ENCODE measurements around the gene CDC42BPG. TPM values are rescaled to one million over a fixed set of nuclear protein-coding genes. Genes with fewer than 3 reads are reported as not detected.

CDC42BPG gene
- total RNA-seq, 1 experiment from 2014 or later: 3.7 TPM

DNA sequence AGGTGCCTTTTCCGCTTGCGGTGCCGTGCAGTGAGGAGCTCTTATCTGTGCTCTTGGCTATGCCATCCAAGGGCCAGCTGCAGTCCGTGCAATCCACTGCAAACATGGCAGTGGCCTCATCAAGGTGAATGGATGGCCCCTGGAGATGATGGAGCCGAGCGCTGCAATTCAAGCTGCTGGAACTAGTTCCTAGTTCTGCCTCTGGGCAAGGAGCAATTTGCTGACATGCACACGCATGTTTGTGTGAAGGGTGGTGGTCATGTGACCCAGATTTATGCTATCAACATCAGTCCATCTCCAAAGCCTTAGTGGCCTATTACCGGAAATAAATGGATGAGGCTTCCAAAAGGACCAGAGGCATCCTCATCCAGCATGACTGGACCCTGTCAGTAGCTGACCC lies 37.0 kb upstream of the CDC42BPG start:
- Mint-ChIP-seq H3K4me3 (ENCODE audit: unreplicated experiment) (no peak overlapping the region), H3K9me3 (ENCODE audit: unreplicated experiment) (no peaks in the 10 kb centered on the region), H3K36me3 (ENCODE audit: insufficient read depth, unreplicated experiment) (no peaks in the 10 kb centered on the region), H3K27me3 (ENCODE audit: insufficient read depth, unreplicated experiment) (no peaks in the 10 kb centered on the region), H3K4me1 (ENCODE audit: insufficient read depth, unreplicated experiment) (peaks cover 21% of the 10 kb centered on the region), H3K27ac (ENCODE audit: low read depth, unreplicated experiment) (no peak overlapping the region)
- no peak for DNase-seq (ENCODE audit: unreplicated experiment)
- no TSS peak for BruUV-seq (replicated peaks)
- ChIA-PET CTCF (interaction anchor here (0.6 to 19.1 kb wide), 3 partner anchors 13 to 96 kb away, joined by 3 to 286 read pairs (median 10); partner anchors contain the start of gene CDC42BPG), POLR2A (interaction anchor here (0.5 to 7.3 kb wide), 5 partner anchors 16 to 102 kb away, joined by 3 to 103 read pairs (median 4); partner anchors contain the start of gene MEN1)
- TF ChIP-seq, protein P1, sequence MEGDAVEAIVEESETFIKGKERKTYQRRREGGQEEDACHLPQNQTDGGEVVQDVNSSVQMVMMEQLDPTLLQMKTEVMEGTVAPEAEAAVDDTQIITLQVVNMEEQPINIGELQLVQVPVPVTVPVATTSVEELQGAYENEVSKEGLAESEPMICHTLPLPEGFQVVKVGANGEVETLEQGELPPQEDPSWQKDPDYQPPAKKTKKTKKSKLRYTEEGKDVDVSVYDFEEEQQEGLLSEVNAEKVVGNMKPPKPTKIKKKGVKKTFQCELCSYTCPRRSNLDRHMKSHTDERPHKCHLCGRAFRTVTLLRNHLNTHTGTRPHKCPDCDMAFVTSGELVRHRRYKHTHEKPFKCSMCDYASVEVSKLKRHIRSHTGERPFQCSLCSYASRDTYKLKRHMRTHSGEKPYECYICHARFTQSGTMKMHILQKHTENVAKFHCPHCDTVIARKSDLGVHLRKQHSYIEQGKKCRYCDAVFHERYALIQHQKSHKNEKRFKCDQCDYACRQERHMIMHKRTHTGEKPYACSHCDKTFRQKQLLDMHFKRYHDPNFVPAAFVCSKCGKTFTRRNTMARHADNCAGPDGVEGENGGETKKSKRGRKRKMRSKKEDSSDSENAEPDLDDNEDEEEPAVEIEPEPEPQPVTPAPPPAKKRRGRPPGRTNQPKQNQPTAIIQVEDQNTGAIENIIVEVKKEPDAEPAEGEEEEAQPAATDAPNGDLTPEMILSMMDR (IDR thresholded peaks at IDR 0.05; ENCODE audit: unreplicated experiment): no peak
- intact Hi-C loops (cut with micrococcal nuclease): no loop called here

DNA sequence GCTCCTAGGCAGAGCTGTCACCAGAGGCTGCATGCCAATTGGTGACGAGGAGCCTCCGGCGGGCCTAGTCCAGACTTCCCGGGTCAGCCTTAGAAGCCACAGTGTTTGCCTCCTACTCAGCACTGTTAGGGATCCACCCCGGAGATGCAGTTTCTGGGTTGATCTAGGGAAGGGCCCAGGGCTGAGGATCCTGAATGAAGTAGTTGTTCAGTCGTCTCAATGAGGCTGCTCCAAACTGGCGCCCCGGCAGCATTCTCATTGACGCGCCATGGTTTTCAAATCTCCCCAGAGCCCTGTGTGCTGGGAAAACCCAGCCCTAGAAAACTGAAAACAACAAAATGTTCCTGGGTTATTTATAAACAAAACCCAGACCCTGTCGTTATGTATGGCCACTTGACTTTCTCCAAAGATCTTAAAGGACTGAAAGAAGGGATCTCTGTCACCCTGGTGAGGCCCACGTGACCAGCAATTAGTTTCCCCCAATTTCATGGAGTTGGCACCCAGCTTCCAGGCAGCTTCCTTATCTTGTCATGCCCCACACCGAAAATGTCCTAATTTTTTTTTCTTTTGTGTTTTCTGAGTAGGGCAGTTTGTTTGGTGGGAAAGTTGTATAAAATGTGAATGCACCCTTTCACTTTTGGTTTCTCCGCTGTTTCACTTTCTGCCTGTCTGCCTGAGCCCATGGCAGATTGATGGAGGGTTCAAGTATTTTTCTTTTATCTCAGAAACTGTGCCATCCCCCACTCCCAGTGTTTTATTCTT lies 36.0 kb upstream of the CDC42BPG start:
- Mint-ChIP-seq H3K27ac (ENCODE audit: low read depth, unreplicated experiment) (no peak overlapping the region), H3K4me1 (ENCODE audit: insufficient read depth, unreplicated experiment) (peaks cover 22% of the 10 kb centered on the region), H3K27me3 (ENCODE audit: insufficient read depth, unreplicated experiment) (no peaks in the 10 kb centered on the region), H3K4me3 (ENCODE audit: unreplicated experiment) (no peak overlapping the region), H3K36me3 (ENCODE audit: insufficient read depth, unreplicated experiment) (peaks cover 1% of the 10 kb centered on the region), H3K9me3 (ENCODE audit: unreplicated experiment) (no peaks in the 10 kb centered on the region)
- no peak for DNase-seq (ENCODE audit: unreplicated experiment)
- POLR2A ChIA-PET: interaction anchor here (7.3 kb wide), 1 partner anchor 15 kb away, joined by 103 read pairs; no protein-coding TSS in a partner anchor
- intact Hi-C loops (cut with micrococcal nuclease): no loop called here
- CTCF ChIA-PET: interaction anchor here (0.6 to 19.1 kb wide), 7 partner anchors 8 to 617 kb away, joined by 3 to 286 read pairs (median 5); partner anchors contain the start of genes ARL2 and CDC42BPG
- TF ChIP-seq, protein P1 (IDR thresholded peaks at IDR 0.05; ENCODE audit: unreplicated experiment): no peak
- no TSS peak for BruUV-seq (replicated peaks)

DNA sequence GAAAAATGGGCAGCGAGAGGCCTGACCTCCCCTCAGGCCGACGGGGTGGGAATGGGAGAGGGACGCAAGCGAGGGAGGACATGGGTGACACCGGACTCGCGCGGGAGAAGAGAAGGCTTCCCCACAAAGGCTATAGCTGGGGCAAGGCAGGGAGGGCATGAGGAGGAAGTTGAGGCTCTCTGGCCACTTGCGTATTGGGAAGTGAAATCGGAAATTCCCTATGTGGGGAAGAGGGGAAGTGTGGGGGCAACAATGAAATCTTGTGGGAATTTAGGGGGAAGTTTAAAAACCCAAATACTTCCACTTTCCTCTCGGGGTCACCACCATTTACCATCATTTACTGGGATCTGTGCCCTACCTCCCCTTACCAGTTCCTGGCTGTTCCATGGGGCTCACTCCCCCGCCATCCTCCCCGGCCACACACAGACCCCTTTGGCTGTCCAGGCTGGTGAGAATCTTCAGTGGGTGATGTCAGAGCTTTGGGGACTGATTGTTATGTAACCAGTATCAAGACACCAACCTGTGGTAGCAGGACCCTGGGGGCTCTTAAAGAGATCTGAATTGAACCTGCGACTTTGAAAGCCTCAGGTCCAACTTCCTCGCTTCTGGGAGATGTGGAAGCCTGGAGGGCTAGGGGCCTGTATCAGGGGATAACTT lies 34.9 kb upstream of the CDC42BPG start:
- Mint-ChIP-seq H3K36me3 (ENCODE audit: insufficient read depth, unreplicated experiment) (peaks cover 9% of the 10 kb centered on the region), H3K4me3 (ENCODE audit: unreplicated experiment) (peak overlapping the region; percentile 95), H3K27me3 (ENCODE audit: insufficient read depth, unreplicated experiment) (no peaks in the 10 kb centered on the region), H3K4me1 (ENCODE audit: insufficient read depth, unreplicated experiment) (peaks cover 22% of the 10 kb centered on the region), H3K9me3 (ENCODE audit: unreplicated experiment) (no peaks in the 10 kb centered on the region), H3K27ac (ENCODE audit: low read depth, unreplicated experiment) (peak overlapping the region; percentile 95)
- TSS peak; percentile 81 for BruUV-seq (replicated peaks)
- POLR2A ChIA-PET: interaction anchor here (0.6 to 7.3 kb wide), 11 partner anchors 14 to 367 kb away, joined by 3 to 103 read pairs (median 5); partner anchors contain the start of genes CDC42BPG, FAU, MRPL49 and SNX15
- TF ChIP-seq, protein P1 (IDR thresholded peaks at IDR 0.05; ENCODE audit: unreplicated experiment): no peak
- CTCF ChIA-PET: interaction anchor here (0.6 to 19.1 kb wide), 8 partner anchors 9 to 905 kb away, joined by 3 to 286 read pairs (median 6); partner anchors contain the start of genes ARL2 and CDC42BPG
- intact Hi-C loops (cut with micrococcal nuclease): no loop called here
- DNase-seq (ENCODE audit: unreplicated experiment): no peak

Measured in MCF 10A (cell line).